Caco-2 (cell line): ENCODE results near the gene MAD2L1. TPM values are rescaled to one million over a fixed set of nuclear protein-coding genes. Genes with fewer than 3 reads are reported as not detected.

Experiments
- BruUV-seq: library from RNA; stranded (reverse); fragments of 400-500 nt; replicated peaks from 2 replicates; lab custom pipeline; 2021; lab: Mats Ljungman, UMichigan
- CTCF ChIA-PET: fragments of 300-600 bp; sonication (Branson Sonifier 250); formaldehyde crosslinking; loops from one replicate; lab custom pipeline; 2022; ENCODE audit warnings: antibody characterized with exemption; lab: Charles Lee
- POLR2A ChIA-PET: fragments of 300-600 bp; sonication (Branson Sonifier 250); formaldehyde crosslinking; loops from one replicate; lab custom pipeline; 2022; ENCODE audit warnings: antibody characterized with exemption; lab: Charles Lee
- DNase-seq, 2 experiments: peaks; one replicate each; pipeline versions ENCODE4 v3.0.0 to v3.0.0-alpha.2; 2020 to 2022
- H3K27me3 ChIP-seq: replicated peaks from 2 replicates; pipeline ENCODE4 v1.6.0; 2011; ENCODE audit warnings: low read length; ENCODE audit not compliant: control insufficient read depth, insufficient read depth
- H3K36me3 ChIP-seq: 2 replicates; pipeline ENCODE4 v1.5.1; 2011; ENCODE audit warnings: low read length; ENCODE audit not compliant: control insufficient read depth, insufficient read depth
- H3K4me1 ChIP-seq: fragments of 250-450 bp; sonication (Bioruptor Pico); 2 replicates; pipeline ENCODE4 v1.5.1; 2020; ENCODE audit warnings: mild to moderate bottlenecking
- H3K4me3 ChIP-seq: 2 replicates; pipeline ENCODE4 v1.5.1; 2011; ENCODE audit warnings: low read depth, mild to moderate bottlenecking, control low read depth, low read length
- H3K9me3 ChIP-seq: fragments of 250-450 bp; sonication (Bioruptor Pico); 2 replicates; pipeline ENCODE4 v1.5.1; 2020; ENCODE audit warnings: mild to moderate bottlenecking, moderate library complexity
- H3K27ac Mint-ChIP-seq: one replicate; pipeline ENCODE4 v1.8.0; 2022; ENCODE audit warnings: mixed read lengths; ENCODE audit not compliant: unreplicated experiment
- H3K27me3 Mint-ChIP-seq: one replicate; pipeline ENCODE4 v1.8.0; 2022; ENCODE audit warnings: mixed read lengths; ENCODE audit not compliant: insufficient read depth, unreplicated experiment
- H3K36me3 Mint-ChIP-seq: one replicate; pipeline ENCODE4 v1.8.0; 2022; ENCODE audit warnings: mild to moderate bottlenecking, mixed read lengths; ENCODE audit not compliant: insufficient read depth, unreplicated experiment
- H3K4me1 Mint-ChIP-seq: one replicate; pipeline ENCODE4 v1.8.0; 2022; ENCODE audit warnings: low read depth, mixed read lengths; ENCODE audit not compliant: unreplicated experiment
- H3K4me3 Mint-ChIP-seq: one replicate; pipeline ENCODE4 v1.8.0; 2022; ENCODE audit warnings: mild to moderate bottlenecking, moderate library complexity, mixed read lengths; ENCODE audit not compliant: unreplicated experiment
- H3K9me3 Mint-ChIP-seq: one replicate; pipeline ENCODE4 v1.8.0; 2022; ENCODE audit warnings: mixed read lengths; ENCODE audit not compliant: unreplicated experiment
- CTCF ChIP-seq, 2 experiments: fragments of 200-600 bp in 1 of 2; IDR thresholded peaks; 1 replicate in 1 of 2; 2 replicates in 1 of 2; pipeline versions ENCODE4 v1.5.1 to v1.8.0; 2011 to 2022; ENCODE audit warnings: antibody characterized with exemption in 1 of 2, control low read depth in 1 of 2, inconsistent platforms in 1 of 2, low read depth in 1 of 2, low read length in 1 of 2, mild to moderate bottlenecking in 1 of 2, moderate library complexity in 1 of 2; ENCODE audit not compliant: insufficient read depth in 1 of 2, severe bottlenecking in 1 of 2, unreplicated experiment in 1 of 2
- intact Hi-C: fragments of 100-400 bp; cut with micrococcal nuclease; formaldehyde crosslinking; loops from one replicate; pipeline ENCODE4 v1.10.0; 2022; ENCODE audit not compliant: unreplicated experiment
- total RNA-seq: library from RNA; stranded (reverse); gene quantifications from 2 replicates; pipeline ENCODE4 v1.2.3, GENCODE V29; 2022

MAD2L1 gene
- total RNA-seq, 1 experiment from 2014 or later, result 59.0 TPM

DNA sequence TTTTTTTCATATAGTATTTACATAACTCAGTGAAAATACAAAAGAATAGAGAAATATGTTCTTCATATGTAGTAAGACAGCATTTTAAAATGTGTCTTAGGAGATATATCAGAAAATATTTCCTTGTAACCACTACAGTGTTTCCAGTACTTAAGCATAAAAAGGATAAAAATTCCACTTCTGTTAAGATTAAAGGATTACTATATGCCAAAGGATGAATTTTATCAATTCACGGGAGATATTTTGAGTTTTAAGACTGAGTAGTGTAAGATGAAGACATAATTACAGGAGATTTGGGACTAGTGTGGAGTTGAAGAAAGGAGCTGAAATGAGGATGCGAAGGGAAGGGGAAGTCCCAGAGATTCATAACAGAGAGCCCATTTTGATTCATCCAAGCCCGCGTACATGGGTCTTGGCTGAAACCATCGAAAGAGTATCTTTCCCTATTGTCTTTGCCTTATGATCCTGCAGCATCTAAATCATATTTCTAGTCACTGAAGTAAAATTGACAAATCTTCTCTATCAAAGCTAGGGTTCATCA lies 58.7 kb downstream of the MAD2L1 start:
- no TSS peak for BruUV-seq
- DNase-seq, result no peak
- Mint-ChIP-seq H3K27ac (no peak overlapping the region), H3K36me3 (no peaks in the 10 kb centered on the region), H3K9me3 (no peaks in the 10 kb centered on the region), H3K27me3 (no peaks in the 10 kb centered on the region), H3K4me3 (no peak overlapping the region), H3K4me1 (no peaks in the 10 kb centered on the region)
- H3K9me3 ChIP-seq, result no peaks in the 10 kb centered on the region
- no peak overlapping the region for H3K4me3 ChIP-seq
- intact Hi-C loops, result no loop called here
- ChIA-PET CTCF (no interaction called here), POLR2A (no interaction called here)
- no peak for TF ChIP-seq CTCF (IDR thresholded peaks at IDR 0.05; ENCODE audit: insufficient read depth in 1 of 2, low read depth in 1 of 2, low read length in 1 of 2, severe bottlenecking in 1 of 2, unreplicated experiment in 1 of 2)
- no peaks in the 10 kb centered on the region for H3K4me1 ChIP-seq
- no peaks in the 10 kb centered on the region for H3K36me3 ChIP-seq
- no peaks in the 10 kb centered on the region for H3K27me3 ChIP-seq

DNA sequence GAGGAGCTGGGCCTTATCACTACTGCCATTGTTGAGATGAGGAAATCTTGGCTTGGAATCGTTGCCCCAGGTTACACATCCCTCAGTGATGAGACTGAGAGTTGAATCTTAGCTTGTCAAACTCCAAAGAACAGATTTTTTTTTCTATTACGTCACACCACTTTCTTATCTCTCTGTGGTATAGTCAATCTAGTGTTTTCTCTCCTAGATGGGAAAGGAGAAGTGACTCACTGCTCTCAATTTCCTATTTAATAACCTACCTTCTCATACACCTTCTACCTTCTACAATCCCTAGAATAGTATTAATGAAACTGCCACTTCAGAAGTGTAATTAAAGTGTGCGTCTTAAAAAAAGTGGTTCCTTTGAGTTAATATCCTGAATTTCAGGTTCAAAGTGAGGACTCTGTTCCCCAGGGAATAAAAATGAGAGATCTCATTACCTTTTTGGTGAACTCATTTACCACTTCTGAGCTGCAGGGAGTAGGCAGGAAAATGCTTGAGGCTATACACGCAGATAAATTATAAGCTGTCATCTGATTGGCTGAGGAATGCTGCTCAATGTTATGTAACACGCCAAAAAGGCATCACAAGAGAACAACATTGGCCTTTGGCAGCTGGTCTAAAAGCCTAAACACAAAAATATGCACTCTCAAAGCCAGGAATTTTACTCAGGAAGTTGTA lies 59.3 kb downstream of the MAD2L1 start:
- H3K27me3 Mint-ChIP-seq, result no peaks in the 10 kb centered on the region
- no TSS peak for BruUV-seq
- no peaks in the 10 kb centered on the region for H3K36me3 Mint-ChIP-seq
- no peaks in the 10 kb centered on the region for H3K4me1 Mint-ChIP-seq
- H3K27ac Mint-ChIP-seq, result no peak overlapping the region
- no peaks in the 10 kb centered on the region for H3K4me1 ChIP-seq
- CTCF ChIA-PET, result no interaction called here
- DNase-seq, result no peak
- H3K4me3 Mint-ChIP-seq, result no peak overlapping the region
- POLR2A ChIA-PET, result no interaction called here
- no peaks in the 10 kb centered on the region for H3K27me3 ChIP-seq
- no peak for TF ChIP-seq CTCF (IDR thresholded peaks at IDR 0.05; ENCODE audit: insufficient read depth in 1 of 2, low read depth in 1 of 2, low read length in 1 of 2, severe bottlenecking in 1 of 2, unreplicated experiment in 1 of 2)
- H3K4me3 ChIP-seq, result no peak overlapping the region
- intact Hi-C loops, result no loop called here
- H3K9me3 ChIP-seq, result no peaks in the 10 kb centered on the region
- H3K36me3 ChIP-seq, result no peaks in the 10 kb centered on the region
- H3K9me3 Mint-ChIP-seq, result no peaks in the 10 kb centered on the region
